Measurements from ENCODE around the gene CCDC92.
"Not testable (repeated sequence)": the region's sequence is repeated elsewhere in the genome, so short reads cannot be mapped to it uniquely, and the experiment has no call there.

Gene CCDC92

GRCh38 chr12:123948796-123949769 lies 23.5 kb downstream of the CCDC92 start:
- DNase-seq = no peak

GRCh38 chr12:123948401-123948795 lies 24.2 kb downstream of the CCDC92 start:
- no peak for DNase-seq

GRCh38 chr12:123947531-123947930 lies 25.1 kb downstream of the CCDC92 start:
- not testable (repeated sequence) for DNase-seq

GRCh38 chr12:123946516-123947505 lies 25.8 kb downstream of the CCDC92 start:
- not testable (repeated sequence) for DNase-seq

- DNase-seq = no peak
These were observed 26.5 kb downstream of the CCDC92 start for GRCh38 chr12:123946152-123946515.

- DNase-seq = no peak
These were observed 27.1 kb downstream of the CCDC92 start for GRCh38 chr12:123945287-123946151.

GRCh38 chr12:123944696-123945095 lies 27.9 kb downstream of the CCDC92 start:
- DNase-seq = no peak

GRCh38 chr12:123943816-123944215 lies 28.8 kb downstream of the CCDC92 start:
- no peak for DNase-seq

- no peak for DNase-seq
These were observed 29.6 kb downstream of the CCDC92 start for GRCh38 chr12:123942911-123943648.

GRCh38 chr12:123942238-123942653 lies 30.4 kb downstream of the CCDC92 start:
- no peak for DNase-seq

GRCh38 chr12:123941624-123942237 lies 30.9 kb downstream of the CCDC92 start:
- DNase-seq = no peak

- no peak for DNase-seq
These were observed 31.6 kb downstream of the CCDC92 start for GRCh38 chr12:123941000-123941399.

- no peak for DNase-seq
These were observed 32.0 kb downstream of the CCDC92 start for GRCh38 chr12:123940627-123940966.

- DNase-seq = no peak
These were observed 32.7 kb downstream of the CCDC92 start for GRCh38 chr12:123939716-123940626.

- DNase-seq = no peak
These were observed 33.8 kb downstream of the CCDC92 start for GRCh38 chr12:123938679-123939480.

- DNase-seq = no peak
These were observed 34.7 kb downstream of the CCDC92 start for GRCh38 chr12:123937707-123938591.

GRCh38 chr12:123936956-123937706 lies 35.5 kb downstream of the CCDC92 start:
- no peak for DNase-seq
